Left ventricle myocardium inferior (tissue), 1 donor: ENCODE measurements around the gene GCM1. TPM values are rescaled to one million over a fixed set of nuclear protein-coding genes. Genes with fewer than 3 reads are reported as not detected.

Experiments used
- DNase-seq: peaks from one replicate; pipeline ENCODE4 v3.0.0-alpha.2; 2020
- H3K27ac ChIP-seq: fragments of 200-600 bp; replicated peaks from 2 replicates; pipeline ENCODE4 v1.8.0; 2021
- H3K27me3 ChIP-seq: fragments of 200-600 bp; 2 replicates; pipeline ENCODE4 v1.8.0; 2021; ENCODE audit warnings: low read depth
- H3K36me3 ChIP-seq: fragments of 200-600 bp; 2 replicates; pipeline ENCODE4 v1.8.0; 2021
- H3K4me1 ChIP-seq: fragments of 200-600 bp; 2 replicates; pipeline ENCODE4 v1.8.0; 2021
- H3K4me3 ChIP-seq: fragments of 200-600 bp; 2 replicates; pipeline ENCODE4 v1.8.0; 2021; ENCODE audit warnings: mild to moderate bottlenecking, moderate library complexity
- H3K9me3 ChIP-seq: fragments of 200-600 bp; replicated peaks from 2 replicates; pipeline ENCODE4 v1.8.0; 2021
- intact Hi-C: fragments of 100-400 bp; cut with micrococcal nuclease; formaldehyde crosslinking; loops from one replicate; pipeline ENCODE4 v1.11.0; 2022
- total RNA-seq: library from RNA; stranded (reverse); fragmentation: NEBNext Ultra II Directional; extraction: Animal tissue kit (Norgen Biotek cat#: 25700); gene quantifications from one replicate; pipeline ENCODE4 v1.2.1, GENCODE V29; 2021
- TF ChIP-seq, protein P1 (sequence below): fragments of 200-600 bp; IDR thresholded peaks from 2 replicates; pipeline ENCODE4 v1.8.0; 2021; ENCODE audit warnings: antibody characterized with exemption, mild to moderate bottlenecking, borderline replicate concordance
- donor health status: DM: no; HTN: yes; CAD: no; lungs with severe emphysema.

GCM1 gene
- total RNA-seq, 1 donor from 2014 or later: not detected

DNA sequence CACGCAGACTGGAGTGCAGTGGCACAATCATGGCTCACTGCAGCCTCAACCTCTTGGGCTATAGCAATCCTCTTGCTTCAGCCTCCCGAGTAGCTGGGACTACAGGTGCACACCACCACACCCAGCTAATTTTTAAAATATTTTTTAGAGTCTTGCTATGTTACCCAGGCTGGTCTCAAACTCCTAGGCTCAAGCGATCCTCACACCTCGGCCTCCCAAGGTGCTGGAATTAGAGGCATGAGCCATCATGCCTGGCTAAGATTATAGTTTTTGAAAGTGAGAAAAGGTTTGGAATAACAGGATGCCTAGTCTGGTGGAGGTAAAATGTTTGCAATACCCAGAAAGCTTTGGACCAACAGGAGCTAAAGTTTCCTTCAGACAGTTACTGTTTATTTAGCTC, 23.4 kb downstream of the GCM1 start:
- TF ChIP-seq, protein P1, sequence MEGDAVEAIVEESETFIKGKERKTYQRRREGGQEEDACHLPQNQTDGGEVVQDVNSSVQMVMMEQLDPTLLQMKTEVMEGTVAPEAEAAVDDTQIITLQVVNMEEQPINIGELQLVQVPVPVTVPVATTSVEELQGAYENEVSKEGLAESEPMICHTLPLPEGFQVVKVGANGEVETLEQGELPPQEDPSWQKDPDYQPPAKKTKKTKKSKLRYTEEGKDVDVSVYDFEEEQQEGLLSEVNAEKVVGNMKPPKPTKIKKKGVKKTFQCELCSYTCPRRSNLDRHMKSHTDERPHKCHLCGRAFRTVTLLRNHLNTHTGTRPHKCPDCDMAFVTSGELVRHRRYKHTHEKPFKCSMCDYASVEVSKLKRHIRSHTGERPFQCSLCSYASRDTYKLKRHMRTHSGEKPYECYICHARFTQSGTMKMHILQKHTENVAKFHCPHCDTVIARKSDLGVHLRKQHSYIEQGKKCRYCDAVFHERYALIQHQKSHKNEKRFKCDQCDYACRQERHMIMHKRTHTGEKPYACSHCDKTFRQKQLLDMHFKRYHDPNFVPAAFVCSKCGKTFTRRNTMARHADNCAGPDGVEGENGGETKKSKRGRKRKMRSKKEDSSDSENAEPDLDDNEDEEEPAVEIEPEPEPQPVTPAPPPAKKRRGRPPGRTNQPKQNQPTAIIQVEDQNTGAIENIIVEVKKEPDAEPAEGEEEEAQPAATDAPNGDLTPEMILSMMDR: no peak

DNA sequence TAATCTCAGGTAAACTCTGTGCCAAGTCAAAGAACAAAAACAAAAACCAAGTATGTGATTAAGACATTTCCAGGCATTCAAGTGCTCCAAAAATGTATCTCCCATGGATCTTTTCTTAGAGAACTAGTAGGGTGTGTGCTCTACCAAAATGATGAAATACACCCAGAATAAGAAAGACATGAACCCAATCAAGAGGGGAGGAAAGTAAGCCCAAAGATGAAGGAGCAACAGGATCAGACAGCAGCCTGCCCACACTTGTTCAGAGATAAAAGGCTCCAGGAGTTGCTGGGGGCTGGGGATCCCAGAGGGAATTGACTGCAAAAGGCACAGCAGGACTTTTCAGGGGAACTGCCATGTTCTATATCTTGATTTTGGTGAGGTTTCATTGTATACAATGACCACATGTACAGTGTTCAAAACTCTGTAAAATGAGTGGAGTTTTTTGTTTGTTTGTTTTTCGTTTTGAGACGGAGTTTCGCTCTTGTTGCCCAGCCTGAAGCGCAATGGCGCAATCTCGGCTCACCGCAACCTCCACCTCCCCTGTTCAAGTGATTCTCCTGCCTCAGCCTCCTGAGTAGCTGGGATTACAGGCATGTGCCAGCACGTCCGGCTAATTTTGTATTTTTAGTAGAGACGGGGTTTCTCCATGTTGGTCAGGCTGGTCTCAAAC, 24.4 kb downstream of the GCM1 start:
- Histone ChIP-seq H3K27ac (no peak overlapping the region), H3K36me3 (no peaks in the 10 kb centered on the region), H3K27me3 (peaks cover 26% of the 10 kb centered on the region), H3K4me1 (no peaks in the 10 kb centered on the region), H3K9me3 (no peaks in the 10 kb centered on the region), H3K4me3 (no peak overlapping the region)
- intact Hi-C loops: no loop called here
- TF ChIP-seq, protein P1: no peak
- no peak for DNase-seq

More for the DNA sequence above, 23.4 kb downstream of the GCM1 start:
- no peaks in the 10 kb centered on the region for H3K36me3 ChIP-seq
- H3K4me1 ChIP-seq: no peaks in the 10 kb centered on the region
- H3K9me3 ChIP-seq: no peaks in the 10 kb centered on the region
- no peak overlapping the region for H3K4me3 ChIP-seq
- intact Hi-C loops: no loop called here
- peaks cover 32% of the 10 kb centered on the region for H3K27me3 ChIP-seq
- no peak for DNase-seq
- no peak overlapping the region for H3K27ac ChIP-seq

- H3K36me3 ChIP-seq: no peaks in the 10 kb centered on the region
- TF ChIP-seq, protein P1: no peak
- no peak for DNase-seq
- no peak overlapping the region for H3K27ac ChIP-seq
- peaks cover 6% of the 10 kb centered on the region for H3K9me3 ChIP-seq
- intact Hi-C loops: no loop called here
- H3K4me3 ChIP-seq: no peak overlapping the region
- H3K27me3 ChIP-seq: peaks cover 2% of the 10 kb centered on the region
- no peaks in the 10 kb centered on the region for H3K4me1 ChIP-seq
Observed at GRCh38 chr6:53119772-53120409, 28.8 kb downstream of the GCM1 start.

DNA sequence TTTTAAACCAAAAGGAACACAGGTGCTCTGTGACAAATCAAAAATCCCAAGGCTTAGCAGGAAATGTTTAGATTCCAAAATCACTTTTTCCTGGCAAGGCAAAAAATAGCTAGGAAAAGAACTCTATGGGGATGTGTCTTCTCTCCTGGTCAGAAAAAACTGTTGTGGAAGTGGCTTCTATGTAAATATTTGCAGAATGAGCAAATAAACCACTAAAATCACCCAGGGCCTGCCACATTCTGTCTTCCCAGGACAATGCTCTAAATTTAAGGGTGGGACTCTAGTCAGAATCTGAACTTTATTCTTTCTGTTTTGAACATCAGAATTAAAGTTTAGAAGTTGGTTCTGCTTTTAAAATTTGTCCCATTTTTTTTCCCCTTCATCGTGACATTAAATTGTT, 29.3 kb downstream of the GCM1 start:
- H3K36me3 ChIP-seq: no peaks in the 10 kb centered on the region
- TF ChIP-seq, protein P1: no peak
- intact Hi-C loops: no loop called here
- H3K9me3 ChIP-seq: peaks cover 9% of the 10 kb centered on the region
- no peak overlapping the region for H3K27ac ChIP-seq
- DNase-seq: no peak
- H3K4me1 ChIP-seq: no peaks in the 10 kb centered on the region
- no peaks in the 10 kb centered on the region for H3K27me3 ChIP-seq
- H3K4me3 ChIP-seq: no peak overlapping the region

DNA sequence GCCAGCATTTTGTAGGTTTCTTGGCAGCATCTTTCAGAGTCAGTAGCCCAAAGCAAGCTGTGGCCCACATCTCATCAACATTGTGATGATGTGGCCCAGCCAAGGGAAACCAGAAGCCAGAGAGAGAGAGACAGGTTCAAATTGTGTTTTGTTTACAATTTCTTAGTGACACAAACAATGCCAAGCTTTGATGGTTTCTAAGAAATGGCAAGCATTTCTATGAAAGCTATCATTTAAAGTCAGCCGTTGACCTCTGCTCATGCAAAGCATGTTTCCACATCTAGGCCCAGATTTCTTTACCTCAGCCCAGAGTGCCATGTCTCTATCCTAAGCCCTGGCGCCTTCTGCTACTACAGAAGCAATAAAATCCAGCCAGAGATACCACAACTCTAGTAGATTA, 32.9 kb downstream of the GCM1 start:
- no peaks in the 10 kb centered on the region for H3K4me1 ChIP-seq

More for the DNA sequence above, 32.9 kb downstream of the GCM1 start:
- peaks cover 9% of the 10 kb centered on the region for H3K9me3 ChIP-seq
- TF ChIP-seq, protein P1: no peak
- intact Hi-C loops: no loop called here
- no peak for DNase-seq
- H3K27me3 ChIP-seq: no peaks in the 10 kb centered on the region
- no peak overlapping the region for H3K4me3 ChIP-seq
- no peak overlapping the region for H3K27ac ChIP-seq
- no peaks in the 10 kb centered on the region for H3K36me3 ChIP-seq
